WTC11 (cell line): ENCODE data around the gene MAPK8IP2. TPM values are rescaled to one million over a fixed set of nuclear protein-coding genes. Genes with fewer than 3 reads are reported as not detected.

Experiments
- ATAC-seq: fragments of 200-7000 bp; cut with Tn5 transposase; 2 replicates; pipeline ENCODE4 v1.10.0; 2021; ENCODE audit warnings: mild to moderate bottlenecking, moderate library complexity
- CTCF ChIA-PET: fragments of 300-600 bp; sonication (Branson Sonifier 250); formaldehyde crosslinking; loops from one replicate; lab custom pipeline; 2021; ENCODE audit warnings: antibody characterized with exemption; lab: Charles Lee
- POLR2A ChIA-PET: fragments of 350-600 bp; sonication (Branson Sonifier 250); formaldehyde crosslinking; loops from one replicate; lab custom pipeline; 2021; ENCODE audit warnings: antibody characterized with exemption; lab: Charles Lee
- DNase-seq: peaks from one replicate; pipeline ENCODE4 v3.0.0; 2021; ENCODE audit warnings: low spot score
- H3K27ac Mint-ChIP-seq: 2 replicates; pipeline ENCODE4 v1.8.0; 2021; ENCODE audit warnings: mixed read lengths
- H3K27me3 Mint-ChIP-seq: 2 replicates; pipeline ENCODE4 v1.8.0; 2021; ENCODE audit warnings: low read depth, mild to moderate bottlenecking, moderate library complexity, mixed read lengths
- H3K36me3 Mint-ChIP-seq: 2 replicates; pipeline ENCODE4 v1.8.0; 2021; ENCODE audit warnings: mixed read lengths
- H3K4me1 Mint-ChIP-seq: 2 replicates; pipeline ENCODE4 v1.8.0; 2022; ENCODE audit warnings: mixed read lengths
- H3K4me3 Mint-ChIP-seq: 2 replicates; pipeline ENCODE4 v1.8.0; 2021; ENCODE audit warnings: mild to moderate bottlenecking, moderate library complexity, mixed read lengths
- H3K9me3 Mint-ChIP-seq: 2 replicates; pipeline ENCODE4 v1.8.0; 2021; ENCODE audit warnings: mixed read lengths
- ARID4B ChIP-seq: sonication (generic); formaldehyde crosslinking; IDR thresholded peaks from 2 replicates; pipeline ENCODE4 v1.8.0; 2023; ENCODE audit warnings: missing genetic modification reagents, mild to moderate bottlenecking, borderline replicate concordance
- ATF1 ChIP-seq: sonication (generic); formaldehyde crosslinking; IDR thresholded peaks from 2 replicates; pipeline ENCODE4 v1.8.1; 2023; ENCODE audit warnings: mild to moderate bottlenecking, moderate library complexity, missing genetic modification reagents
- ELF4 ChIP-seq: sonication (generic); formaldehyde crosslinking; IDR thresholded peaks from 2 replicates; pipeline ENCODE4 v1.8.1; 2022; ENCODE audit warnings: low read depth, mild to moderate bottlenecking, moderate library complexity, missing genetic modification reagents
- NR3C1 ChIP-seq: sonication (generic); formaldehyde crosslinking; conservative IDR thresholded peaks from 2 replicates; pipeline ENCODE4 v1.8.1; 2023; ENCODE audit warnings: low read depth, mild to moderate bottlenecking, missing genetic modification reagents
- PRDM15 ChIP-seq: sonication (generic); formaldehyde crosslinking; IDR thresholded peaks from 2 replicates; pipeline ENCODE4 v1.8.0; 2022; ENCODE audit warnings: missing genetic modification reagents
- SOX15 ChIP-seq: fragments of 250-450 bp; sonication (Bioruptor Pico); IDR thresholded peaks from 2 replicates; pipeline ENCODE4 v1.9.0; 2021; ENCODE audit warnings: mild to moderate bottlenecking
- ZNF121 ChIP-seq: sonication (generic); formaldehyde crosslinking; IDR thresholded peaks from 2 replicates; pipeline ENCODE4 v1.8.0; 2023; ENCODE audit warnings: missing genetic modification reagents
- ZNF263 ChIP-seq: sonication (generic); formaldehyde crosslinking; IDR thresholded peaks from 2 replicates; pipeline ENCODE4 v1.8.1; 2022; ENCODE audit warnings: low read depth, mild to moderate bottlenecking, moderate library complexity, missing genetic modification reagents
- ZNF423 ChIP-seq: fragments of 250-450 bp; sonication (Bioruptor Pico); IDR thresholded peaks from 2 replicates; pipeline ENCODE4 v2.1.2; 2022; ENCODE audit warnings: mild to moderate bottlenecking, moderate library complexity
- total RNA-seq: library from RNA; stranded (reverse); gene quantifications from 3 replicates; pipeline ENCODE4 v1.2.3, GENCODE V29; 2021

MAPK8IP2 gene
- total RNA-seq, 1 experiment from 2014 or later, result 4.9 TPM

- TF ChIP-seq ARID4B (peak; percentile 100), NR3C1 (CRISPR knock-in tag) (peak; percentile 96), ELF4 (CRISPR knock-in tag) (peak; percentile 99), ZNF263 (peak; percentile 88)
Observed at GRCh38 chr22:50599816-50600455, 657 bp upstream of the MAPK8IP2 start (continued).

GRCh38 chr22:50600967-50601668 is 525 bp downstream of the MAPK8IP2 start:
- Mint-ChIP-seq H3K27me3 (peaks cover 67% of the 10 kb centered on the region), H3K27ac (no peak overlapping the region), H3K4me3 (peak overlapping the region; percentile 59), H3K9me3 (no peaks in the 10 kb centered on the region), H3K36me3 (no peaks in the 10 kb centered on the region)
- DNase-seq (no peak), ATAC-seq (no peak)
- ChIA-PET POLR2A (interaction anchor here (1.2 kb wide), 1 partner anchor 19 kb away, joined by 4 read pairs; the partner anchor contains the start of gene CHKB), CTCF (interaction anchor here (0.6 to 1.8 kb wide), 7 partner anchors 11 to 325 kb away, joined by 3 to 9 read pairs (median 4); partner anchors contain the start of genes SCO2 and SYCE3)
- no peak for TF ChIP-seq ZNF423 (CRISPR knock-in tag)
- no peak for TF ChIP-seq SOX15 (CRISPR knock-in tag)
- 0 out of 2 replicates have a peak, but pooled peaks have one; percentile 18 for TF ChIP-seq PRDM15 (CRISPR knock-in tag)
- TF ChIP-seq, all 79 proteins: peak for 1
- peaks cover 12% of the 10 kb centered on the region; the same call in 1 of the 2 replicates for H3K4me1 Mint-ChIP-seq

- ATAC-seq, result no peak
- no peak for TF ChIP-seq ZNF121 (CRISPR knock-in tag)
- no peak for TF ChIP-seq ATF1 (CRISPR knock-in tag)
- no peak for TF ChIP-seq PRDM15 (CRISPR knock-in tag)
- TF ChIP-seq, all 79 proteins: peak for 0
- H3K4me1 Mint-ChIP-seq, result peaks cover 12% of the 10 kb centered on the region; the same call in 1 of the 2 replicates
- ChIA-PET CTCF (interaction anchor here (0.6 to 1.8 kb wide), 9 partner anchors 19 to 325 kb away, joined by 3 to 9 read pairs (median 4); partner anchors contain the start of genes SCO2 and SYCE3), POLR2A (interaction anchor here (1.2 kb wide), 1 partner anchor 19 kb away, joined by 4 read pairs; the partner anchor contains the start of gene CHKB)
- no peak overlapping the region for H3K27ac Mint-ChIP-seq
- no peak for DNase-seq
- H3K27me3 Mint-ChIP-seq, result peaks cover 63% of the 10 kb centered on the region
- no peaks in the 10 kb centered on the region for H3K9me3 Mint-ChIP-seq
- peak overlapping the region; percentile 59 for H3K4me3 Mint-ChIP-seq
- H3K36me3 Mint-ChIP-seq, result no peaks in the 10 kb centered on the region
Observed at GRCh38 chr22:50601669-50602337, 1.2 kb downstream of the MAPK8IP2 start.
